K562 (cell line): ENCODE data around the gene PDE9A. TPM values are rescaled to one million over a fixed set of nuclear protein-coding genes. Genes with fewer than 3 reads are reported as not detected.

Experiments used
- ATAC-seq: fragments of 200-7000 bp; cut with Tn5 transposase; 3 replicates; pipeline ENCODE4 v1.9.1; 2020; ENCODE audit warnings: moderate library complexity
- BruUV-seq: library from RNA; stranded (reverse); fragments of 400-500 nt; replicated peaks from 2 replicates; lab custom pipeline; 2021; lab: Mats Ljungman, UMichigan
- CTCF ChIA-PET: fragments of 300-600 bp; formaldehyde crosslinking; extraction: SDS; loops from one replicate; lab custom pipeline; 2021; ENCODE audit warnings: low intra/inter-chr PET ratio; lab: Yijun Ruan, JAX
- POLR2A ChIA-PET: fragments of 300-600, 350-650 bp; sonication (Branson Sonifier 250); formaldehyde crosslinking; extraction: SDS; loops from one replicate; lab custom pipeline; 2021; ENCODE audit warnings: antibody characterized with exemption, inconsistent platforms; lab: Yijun Ruan, JAX
- DNase-seq, 4 experiments: peaks; one replicate each; pipeline versions ENCODE4 v3.0.0 to v3.0.0-alpha.2; 2011 to 2018; ENCODE audit warnings: low spot score in 3 of 4, mixed read lengths in 3 of 4; ENCODE audit errors: extremely low read depth in 1 of 4
- FAIRE-seq: peaks from 2 replicates; lab custom pipeline; 2011; peaks lifted over from hg19 to GRCh38; lab: Jason Lieb, UNC
- H2AFZ ChIP-seq: 2 replicates; pipeline ENCODE4 v1.6.0; 2011; ENCODE audit warnings: low read depth, low read length, control low read depth, inconsistent platforms
- H3K27ac ChIP-seq: fragments of 200-600 bp; 3 replicates; pipeline ENCODE4 v1.8.0; 2011; ENCODE audit warnings: low read depth, mild to moderate bottlenecking, control low read depth, inconsistent platforms, low read length, moderate library complexity, mixed read lengths; ENCODE audit errors: extremely low read depth
- H3K27me3 ChIP-seq, 2 experiments: fragments of 300-600 bp in 1 of 2; 2 replicates in 1 of 2; 3 replicates in 1 of 2; pipeline versions ENCODE4 v1.6.0 to v1.8.0; 2011; ENCODE audit warnings: inconsistent platforms in 2 of 2, low read length in 2 of 2, mild to moderate bottlenecking in 1 of 2, mixed read lengths in 1 of 2, moderate library complexity in 1 of 2; ENCODE audit not compliant: control insufficient read depth in 2 of 2, insufficient read depth in 2 of 2
- H3K36me3 ChIP-seq: fragments of 300-600 bp; 3 replicates; pipeline ENCODE4 v1.8.0; 2011; ENCODE audit warnings: mild to moderate bottlenecking, low read length, inconsistent platforms; ENCODE audit not compliant: control insufficient read depth, insufficient read depth
- H3K4me1 ChIP-seq, 2 experiments: fragments of 200-600 bp in 1 of 2; replicated peaks in 1 of 2; 2 replicates in 1 of 2; 3 replicates in 1 of 2; pipeline versions ENCODE4 v1.5.1 to v1.8.0; 2011; ENCODE audit warnings: inconsistent platforms in 2 of 2, low read length in 2 of 2, mild to moderate bottlenecking in 1 of 2, mixed read lengths in 1 of 2, moderate library complexity in 1 of 2; ENCODE audit not compliant: control insufficient read depth in 2 of 2, insufficient read depth in 2 of 2
- H3K4me2 ChIP-seq: 2 replicates; pipeline ENCODE4 v1.6.1; 2011; ENCODE audit warnings: low read length, control low read depth, inconsistent platforms, mixed read lengths; ENCODE audit not compliant: insufficient read depth
- H3K4me3 ChIP-seq: fragments of 200-600 bp; sonication (generic), shearing (Covaris generic); 2 replicates; pipeline ENCODE4 v1.5.1; 2016; ENCODE audit warnings: control low read depth, inconsistent platforms
- H3K79me2 ChIP-seq: fragments of 200-600 bp; 3 replicates; pipeline ENCODE4 v1.8.0; 2011; ENCODE audit warnings: low read length, inconsistent platforms; ENCODE audit not compliant: control insufficient read depth, insufficient read depth
- H3K9ac ChIP-seq, 2 experiments: 2 replicates each; pipeline versions ENCODE4 v1.6.0 to v1.6.1; 2011; ENCODE audit warnings: low read depth in 2 of 2, low read length in 2 of 2, control low read depth in 1 of 2, inconsistent platforms in 1 of 2, mild to moderate bottlenecking in 1 of 2, mixed read lengths in 1 of 2; ENCODE audit not compliant: insufficient read depth in 1 of 2
- H3K9me1 ChIP-seq: one replicate; pipeline ENCODE4 v1.6.0; 2011; ENCODE audit warnings: inconsistent platforms, mild to moderate bottlenecking, low read length, moderate library complexity; ENCODE audit not compliant: control insufficient read depth, insufficient read depth
- H3K9me3 ChIP-seq: replicated peaks from 2 replicates; pipeline ENCODE4 v1.5.1; 2011; ENCODE audit warnings: low read depth, low read length, inconsistent platforms; ENCODE audit not compliant: control insufficient read depth, insufficient read depth
- H4K20me1 ChIP-seq: replicated peaks from 2 replicates; pipeline ENCODE4 v1.6.1; 2011; ENCODE audit warnings: low read length, inconsistent platforms, mixed read lengths; ENCODE audit not compliant: control insufficient read depth, insufficient read depth
- MYNN ChIP-seq, 2 experiments: sonication (generic); formaldehyde crosslinking in 1 of 2; IDR thresholded peaks; 2 replicates each; pipeline versions ENCODE4 v1.5.0 to v1.6.1; 2016 to 2020; ENCODE audit warnings: antibody characterized with exemption in 1 of 2, missing genetic modification reagents in 1 of 2
- RAD21 ChIP-seq, 2 experiments: fragments of 250-450 bp in 1 of 2; fragments of 450-650 bp in 1 of 2; sonication (Bioruptor Pico) in 1 of 2; formaldehyde crosslinking in 1 of 2; IDR thresholded peaks in 1 of 2; conservative IDR thresholded peaks in 1 of 2; 2 replicates each; pipeline versions ENCODE4 v1.4.0 to v1.8.0; 2020 to 2022; ENCODE audit warnings: mild to moderate bottlenecking in 2 of 2, moderate library complexity in 1 of 2
- ZC3H4 ChIP-seq: sonication (generic); formaldehyde crosslinking; IDR thresholded peaks from 2 replicates; pipeline ENCODE4 v1.9.0; 2021; ENCODE audit warnings: missing genetic modification reagents, borderline replicate concordance
- ZNF263 ChIP-seq: sonication (generic); formaldehyde crosslinking; IDR thresholded peaks from 2 replicates; pipeline ENCODE4 v1.8.0; 2022; ENCODE audit warnings: mild to moderate bottlenecking, missing genetic modification reagents, borderline replicate concordance
- ZNF551 ChIP-seq: fragments of 250-450 bp; sonication (Bioruptor Pico); IDR thresholded peaks from 2 replicates; pipeline ENCODE4 v1.5.0; 2021; ENCODE audit warnings: mild to moderate bottlenecking, moderate library complexity
- WGBS: fragments of 100-300 bp; shearing (Covaris generic); methylation state at CpG from one replicate; pipeline ENCODE4 v1.1.6; 2016; ENCODE audit warnings: low coverage, mixed read lengths; ENCODE audit not compliant: insufficient coverage; ENCODE audit errors: missing lambda C conversion rate; 5-methylcytosine and 5-hydroxymethylcytosine counted together
- in situ Hi-C: fragments of 300-500 bp; cut with MboI; formaldehyde crosslinking; loops from 4 replicates; pipeline ENCODE4 v1.15.0; 2018; ENCODE audit warnings: inconsistent platforms, mixed read lengths
- intact Hi-C: fragments of 100-400 bp; cut with micrococcal nuclease; formaldehyde crosslinking; loops from 2 replicates; pipeline ENCODE4 v1.14.2; 2022
- polyA plus RNA-seq, 8 experiments: library from polyadenylated mRNA; depleted of rRNA in 4 of 8; stranded (reverse) in 5 of 8; unstranded in 3 of 8; fragments of >200 nt; fragmentation: Nextera tagmentation in 2 of 8; fragmentation: Illumina TruSeq in 1 of 8; extraction: Ambion mirVana in 2 of 8; extraction: Trizol in 1 of 8; gene quantifications; 2 replicates each; pipeline versions ENCODE4 v1.2.1 to v1.2.3, GENCODE V29; 2011 to 2014; ENCODE audit warnings: inconsistent platforms in 1 of 8, missing spikeins in 1 of 8
- total RNA-seq, 7 experiments: library from RNA; depleted of rRNA in 6 of 7; stranded (reverse); fragments of >200 nt in 6 of 7; fragmentation: Illumina TruSeq in 2 of 7; extraction: Trizol in 2 of 7; gene quantifications; 2 replicates each; pipeline versions ENCODE4 v1.2.1 to v1.2.3, GENCODE V29; 2011 to 2021; ENCODE audit warnings: low replicate concordance in 1 of 7
- TF ChIP-seq, protein P1 (sequence below): fragments of 450-650 bp; IDR thresholded peaks from 2 replicates; pipeline ENCODE4 v1.6.1; 2014; ENCODE audit warnings: low read depth, mild to moderate bottlenecking, moderate library complexity, borderline replicate concordance
- TF ChIP-seq, protein P2 (sequence below), 3 experiments: IDR thresholded peaks in 2 of 3; conservative IDR thresholded peaks in 1 of 3; 2 replicates each; pipeline ENCODE4 v1.5.1; 2011 to 2012; ENCODE audit warnings: low read length in 3 of 3, mild to moderate bottlenecking in 3 of 3, control low read depth in 2 of 3, improper control_type of control experiment in 1 of 3, inconsistent platforms in 1 of 3, low read depth in 1 of 3, mixed read lengths in 1 of 3, moderate library complexity in 1 of 3; ENCODE audit not compliant: insufficient read depth in 2 of 3
- TF ChIP-seq, protein P3 (sequence below): sonication (generic); formaldehyde crosslinking; IDR thresholded peaks from 2 replicates; pipeline ENCODE4 v1.9.0; 2022; ENCODE audit warnings: mild to moderate bottlenecking, missing genetic modification reagents

Gene PDE9A
- total and polyA plus RNA-seq, 9 of the 15 experiments (the other 6 are each of a cell fraction or from before 2014, with no cell fraction given): 0.07 to 0.27 TPM; not detected in 7

DNA sequence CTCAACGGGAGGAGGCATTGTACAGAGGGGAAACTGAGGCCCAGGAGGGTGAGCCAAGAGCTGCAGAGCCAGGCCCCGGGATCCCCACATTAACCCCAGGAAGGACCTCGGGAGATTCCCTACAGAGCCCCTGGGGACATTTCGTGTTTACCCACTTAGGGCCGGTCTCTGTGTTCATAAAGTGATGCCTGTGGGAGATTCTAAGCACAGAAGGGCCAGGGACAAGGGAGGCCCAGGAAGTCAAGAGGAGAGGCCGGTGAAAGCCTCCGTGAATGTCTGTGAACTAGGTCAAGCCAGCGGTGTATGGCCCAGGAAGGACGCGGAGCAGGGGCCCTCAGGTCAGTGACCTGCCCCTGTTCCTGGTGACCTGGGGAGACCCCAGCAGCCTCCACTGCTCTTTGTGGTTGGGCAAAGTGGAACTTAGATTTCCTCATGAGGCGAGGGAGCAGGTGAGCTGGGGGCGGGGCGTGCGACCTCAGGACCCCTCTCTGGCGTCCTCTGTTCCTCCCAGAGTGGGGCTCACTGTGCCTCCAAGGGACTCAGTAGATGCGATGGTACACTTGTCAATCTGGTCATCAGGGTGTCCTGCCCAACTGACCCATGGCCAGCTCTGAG, 34.9 kb downstream of the PDE9A start (continued):
- no peak for TF ChIP-seq MYNN (IDR thresholded peaks at IDR 0.05)
- no peak for TF ChIP-seq MYNN (CRISPR knock-in tag; IDR thresholded peaks at IDR 0.05)
- TF ChIP-seq ZC3H4 (CRISPR knock-in tag): no peak
- TF ChIP-seq, protein P1, sequence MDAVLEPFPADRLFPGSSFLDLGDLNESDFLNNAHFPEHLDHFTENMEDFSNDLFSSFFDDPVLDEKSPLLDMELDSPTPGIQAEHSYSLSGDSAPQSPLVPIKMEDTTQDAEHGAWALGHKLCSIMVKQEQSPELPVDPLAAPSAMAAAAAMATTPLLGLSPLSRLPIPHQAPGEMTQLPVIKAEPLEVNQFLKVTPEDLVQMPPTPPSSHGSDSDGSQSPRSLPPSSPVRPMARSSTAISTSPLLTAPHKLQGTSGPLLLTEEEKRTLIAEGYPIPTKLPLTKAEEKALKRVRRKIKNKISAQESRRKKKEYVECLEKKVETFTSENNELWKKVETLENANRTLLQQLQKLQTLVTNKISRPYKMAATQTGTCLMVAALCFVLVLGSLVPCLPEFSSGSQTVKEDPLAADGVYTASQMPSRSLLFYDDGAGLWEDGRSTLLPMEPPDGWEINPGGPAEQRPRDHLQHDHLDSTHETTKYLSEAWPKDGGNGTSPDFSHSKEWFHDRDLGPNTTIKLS: no peak

DNA sequence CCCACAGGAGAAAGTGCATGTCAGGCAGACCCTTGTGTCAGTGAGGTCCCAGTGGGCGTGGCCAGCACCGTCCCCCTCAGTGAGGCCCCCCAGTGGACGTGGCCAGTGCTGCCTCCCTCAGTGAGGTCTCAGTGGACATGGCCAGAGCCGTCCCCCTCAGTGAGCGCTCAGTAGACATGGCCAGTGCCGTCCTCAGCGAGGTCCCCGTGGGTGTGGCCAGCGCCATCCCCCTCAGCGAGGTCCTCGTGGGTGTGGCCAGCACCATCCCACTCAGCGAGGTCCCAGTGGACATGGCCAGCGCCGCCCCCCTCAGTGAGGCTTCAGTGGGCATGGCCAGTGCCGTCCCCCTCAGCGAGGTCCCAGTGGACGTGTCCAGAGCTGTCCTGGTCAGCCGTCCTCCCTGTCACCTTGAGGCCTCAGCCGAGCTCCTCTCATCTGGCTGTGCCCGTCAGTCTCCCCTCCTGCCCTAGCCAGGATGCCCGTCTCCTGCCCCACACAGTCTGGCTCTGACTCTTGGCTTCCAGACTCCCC, 35.5 kb downstream of the PDE9A start:
- no peak overlapping the region for H3K27ac ChIP-seq
- ChIA-PET POLR2A (interaction anchor here (0.6 kb wide), 1 partner anchor 12 kb away, joined by 3 read pairs; no protein-coding TSS in a partner anchor), CTCF (no interaction called here)
- H4K20me1 ChIP-seq: peaks cover 11% of the 10 kb centered on the region; the same call in 1 of the 2 replicates
- H3K27me3 ChIP-seq: peaks cover 37 to 74% of the 10 kb centered on the region in 2 experiments
- no peaks in the 10 kb centered on the region for H3K9me1 ChIP-seq
- FAIRE-seq (peak; percentile 70), DNase-seq (peak; percentile 43 to 75 (median 70)), ATAC-seq (peak; percentile 96)
- no peaks in the 10 kb centered on the region for H3K36me3 ChIP-seq
- H3K4me3 ChIP-seq: no peak overlapping the region
- no peaks in the 10 kb centered on the region for H3K79me2 ChIP-seq
- H3K9me3 ChIP-seq: no peaks in the 10 kb centered on the region
- no peak overlapping the region for H3K9ac ChIP-seq
- intact Hi-C loops: no loop called here
- no peak overlapping the region for H2AFZ ChIP-seq
- in situ Hi-C loops: no loop called here
- H3K4me1 ChIP-seq: peaks cover 0 to 19% of the 10 kb centered on the region in 2 experiments; a peak in 2 of 5 replicates
- no peak overlapping the region for H3K4me2 ChIP-seq
- no TSS peak for BruUV-seq
- under 1% methylated on average over 21 of the region's 21 CpGs for WGBS
- TF ChIP-seq ZNF551 (no peak), RAD21 (CRISPR knock-in tag; conservative IDR thresholded peaks at IDR 0.05 in 1 of 2, IDR thresholded peaks at IDR 0.05 in 1 of 2) (peak in 1 of 2 experiments; percentile 24; a peak in 1 of 4 replicates), ZNF263 (CRISPR knock-in tag) (peak; percentile 23; the same call in 1 of the 2 replicates)
- TF ChIP-seq, protein P2, sequence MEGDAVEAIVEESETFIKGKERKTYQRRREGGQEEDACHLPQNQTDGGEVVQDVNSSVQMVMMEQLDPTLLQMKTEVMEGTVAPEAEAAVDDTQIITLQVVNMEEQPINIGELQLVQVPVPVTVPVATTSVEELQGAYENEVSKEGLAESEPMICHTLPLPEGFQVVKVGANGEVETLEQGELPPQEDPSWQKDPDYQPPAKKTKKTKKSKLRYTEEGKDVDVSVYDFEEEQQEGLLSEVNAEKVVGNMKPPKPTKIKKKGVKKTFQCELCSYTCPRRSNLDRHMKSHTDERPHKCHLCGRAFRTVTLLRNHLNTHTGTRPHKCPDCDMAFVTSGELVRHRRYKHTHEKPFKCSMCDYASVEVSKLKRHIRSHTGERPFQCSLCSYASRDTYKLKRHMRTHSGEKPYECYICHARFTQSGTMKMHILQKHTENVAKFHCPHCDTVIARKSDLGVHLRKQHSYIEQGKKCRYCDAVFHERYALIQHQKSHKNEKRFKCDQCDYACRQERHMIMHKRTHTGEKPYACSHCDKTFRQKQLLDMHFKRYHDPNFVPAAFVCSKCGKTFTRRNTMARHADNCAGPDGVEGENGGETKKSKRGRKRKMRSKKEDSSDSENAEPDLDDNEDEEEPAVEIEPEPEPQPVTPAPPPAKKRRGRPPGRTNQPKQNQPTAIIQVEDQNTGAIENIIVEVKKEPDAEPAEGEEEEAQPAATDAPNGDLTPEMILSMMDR (IDR thresholded peaks at IDR 0.05 in 2 of 3, conservative IDR thresholded peaks at IDR 0.05 in 1 of 3; ENCODE audit: insufficient read depth in 2 of 3, low read depth in 1 of 3, low read length in 3 of 3): peak; percentile 49 to 61 (median 57)
- TF ChIP-seq, protein P3, sequence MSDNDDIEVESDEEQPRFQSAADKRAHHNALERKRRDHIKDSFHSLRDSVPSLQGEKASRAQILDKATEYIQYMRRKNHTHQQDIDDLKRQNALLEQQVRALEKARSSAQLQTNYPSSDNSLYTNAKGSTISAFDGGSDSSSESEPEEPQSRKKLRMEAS (CRISPR knock-in tag): 0 out of 2 replicates have a peak, but pooled peaks have one; percentile 32
- TF ChIP-seq, all 486 proteins: peak for 4
